Neural progenitor cell (in vitro differentiated cells): ENCODE results near the gene PTCD3.

Source experiments
- EZH2 ChIP-seq: fragments of 200-600 bp; sonication (generic); IDR thresholded peaks from 2 replicates; pipeline ENCODE4 v1.6.1; 2017; ENCODE audit warnings: antibody characterized with exemption, mild to moderate bottlenecking, moderate library complexity
- EZH2phosphoT487 ChIP-seq: fragments of 200-600 bp; sonication (generic); IDR thresholded peaks from 2 replicates; pipeline ENCODE4 v1.6.1; 2017; ENCODE audit warnings: antibody characterized with exemption
- TF ChIP-seq, protein P1 (sequence below): fragments of 200-600 bp; sonication (generic); IDR thresholded peaks from 2 replicates; pipeline ENCODE4 v1.5.1; 2017; ENCODE audit warnings: antibody characterized with exemption, mild to moderate bottlenecking

DNA sequence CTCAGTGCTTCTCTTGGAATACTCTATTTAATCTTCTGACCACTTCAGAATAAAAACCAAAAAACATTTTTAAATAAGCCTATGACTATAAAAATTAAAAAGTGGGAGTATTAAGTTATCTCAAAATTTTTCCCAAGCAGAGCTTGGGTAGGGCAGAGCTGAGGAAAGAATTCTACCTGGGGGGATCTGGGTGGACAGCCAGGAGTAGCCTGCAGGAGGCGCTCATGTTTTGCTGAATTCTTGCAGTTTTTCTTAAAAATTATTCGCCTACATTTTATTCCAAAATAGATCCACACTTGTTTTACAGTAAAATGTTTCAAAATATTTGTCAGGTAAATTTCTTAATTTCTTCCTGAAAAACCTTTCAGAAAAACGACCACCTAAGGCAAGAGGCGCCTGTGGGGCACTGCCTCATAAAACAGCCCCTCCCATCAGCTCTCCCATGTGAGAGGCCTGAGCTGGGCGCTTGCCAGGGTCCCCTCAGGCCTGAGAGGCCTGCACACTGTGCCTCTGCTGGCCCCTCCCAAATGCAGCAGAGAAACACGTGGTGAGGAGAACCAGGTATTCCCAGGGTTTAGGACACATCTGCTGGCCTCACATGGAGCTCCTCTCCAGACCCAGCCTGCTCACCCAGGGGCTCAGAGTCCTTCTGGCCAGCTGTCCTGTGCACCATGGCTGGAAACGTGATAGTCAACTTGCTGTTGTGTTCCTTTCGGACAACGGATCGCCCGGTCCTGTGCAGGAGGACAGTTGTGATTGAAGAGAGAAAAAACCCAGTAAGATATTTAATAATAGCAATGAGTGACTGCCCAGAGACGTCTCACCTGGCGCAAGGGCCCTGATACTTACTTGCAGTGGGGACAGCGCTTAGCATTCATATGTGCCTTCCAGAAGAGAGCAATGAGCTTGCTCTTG, 17.8 kb upstream of the PTCD3 start:
- TF ChIP-seq, protein P1, sequence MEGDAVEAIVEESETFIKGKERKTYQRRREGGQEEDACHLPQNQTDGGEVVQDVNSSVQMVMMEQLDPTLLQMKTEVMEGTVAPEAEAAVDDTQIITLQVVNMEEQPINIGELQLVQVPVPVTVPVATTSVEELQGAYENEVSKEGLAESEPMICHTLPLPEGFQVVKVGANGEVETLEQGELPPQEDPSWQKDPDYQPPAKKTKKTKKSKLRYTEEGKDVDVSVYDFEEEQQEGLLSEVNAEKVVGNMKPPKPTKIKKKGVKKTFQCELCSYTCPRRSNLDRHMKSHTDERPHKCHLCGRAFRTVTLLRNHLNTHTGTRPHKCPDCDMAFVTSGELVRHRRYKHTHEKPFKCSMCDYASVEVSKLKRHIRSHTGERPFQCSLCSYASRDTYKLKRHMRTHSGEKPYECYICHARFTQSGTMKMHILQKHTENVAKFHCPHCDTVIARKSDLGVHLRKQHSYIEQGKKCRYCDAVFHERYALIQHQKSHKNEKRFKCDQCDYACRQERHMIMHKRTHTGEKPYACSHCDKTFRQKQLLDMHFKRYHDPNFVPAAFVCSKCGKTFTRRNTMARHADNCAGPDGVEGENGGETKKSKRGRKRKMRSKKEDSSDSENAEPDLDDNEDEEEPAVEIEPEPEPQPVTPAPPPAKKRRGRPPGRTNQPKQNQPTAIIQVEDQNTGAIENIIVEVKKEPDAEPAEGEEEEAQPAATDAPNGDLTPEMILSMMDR: peak; percentile 64
- no peak for TF ChIP-seq EZH2phosphoT487
- no peak for TF ChIP-seq EZH2
